AG09319 (cell line): ENCODE data around the gene CCBE1.

ENCODE experiments used
- DNase-seq: peaks from one replicate; pipeline ENCODE4 v3.0.0-alpha.2; 2010; ENCODE audit warnings: low read depth; ENCODE audit errors: extremely low read depth
- CTCF ChIP-seq: IDR thresholded peaks from 2 replicates; pipeline ENCODE4 v1.5.1; 2011; ENCODE audit warnings: low read depth, mild to moderate bottlenecking, inconsistent platforms, low read length, moderate library complexity

The CCBE1 gene

GRCh38 chr18:59736061-59736460 is 38.8 kb upstream of the CCBE1 start:
- no peak for DNase-seq
- TF ChIP-seq CTCF, result no peak

DNA sequence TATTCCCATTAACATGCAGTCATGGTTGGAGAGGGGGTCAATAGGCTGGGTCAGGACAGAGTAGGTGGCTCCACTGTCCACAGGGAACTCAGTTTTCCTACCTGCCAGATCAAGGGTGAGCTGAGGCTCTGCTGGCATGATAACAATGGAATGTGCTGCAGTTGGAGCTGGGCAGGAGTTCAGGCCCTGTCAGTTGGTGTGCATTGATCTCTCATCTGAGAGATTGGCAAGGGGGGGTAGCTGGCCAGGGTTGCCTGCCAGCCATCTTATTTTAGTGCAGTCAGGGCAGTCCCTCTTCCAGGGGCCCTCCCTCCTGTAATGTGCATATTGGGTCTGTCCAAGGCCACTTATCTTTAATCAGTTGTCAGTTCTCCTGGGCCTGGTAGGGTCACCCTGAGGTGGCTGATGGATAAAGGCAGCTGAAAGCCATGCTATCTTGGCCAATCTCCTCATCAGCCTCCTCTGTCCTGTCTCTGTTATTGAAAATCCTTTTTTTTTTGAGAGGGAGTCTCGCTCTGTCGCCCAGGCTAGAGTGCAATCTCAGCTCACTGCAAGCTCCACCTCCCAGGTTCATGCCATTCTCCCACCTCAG is 38.1 kb upstream of the CCBE1 start:
- no peak for DNase-seq
- no peak for TF ChIP-seq CTCF

DNA sequence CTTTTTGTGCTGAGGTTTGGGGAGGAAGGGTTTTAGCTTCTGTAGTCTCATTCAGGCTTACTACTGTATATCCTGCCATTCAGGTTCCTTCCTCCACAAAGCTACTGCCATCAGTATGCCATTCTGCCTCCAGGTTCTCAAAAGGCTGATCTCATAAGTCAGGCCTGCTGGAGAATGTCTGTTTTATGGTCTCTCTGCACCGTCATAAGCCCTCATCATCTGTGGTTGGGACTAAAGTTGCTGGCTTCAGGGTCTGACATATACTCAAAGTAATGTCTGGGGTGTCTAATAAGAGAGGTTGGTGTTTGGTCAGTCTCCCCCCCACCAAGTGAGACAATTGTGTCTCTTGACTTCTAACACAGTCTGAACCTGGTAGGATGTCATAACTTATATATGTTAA is 36.2 kb upstream of the CCBE1 start:
- no peak for DNase-seq
- TF ChIP-seq CTCF, result no peak

DNA sequence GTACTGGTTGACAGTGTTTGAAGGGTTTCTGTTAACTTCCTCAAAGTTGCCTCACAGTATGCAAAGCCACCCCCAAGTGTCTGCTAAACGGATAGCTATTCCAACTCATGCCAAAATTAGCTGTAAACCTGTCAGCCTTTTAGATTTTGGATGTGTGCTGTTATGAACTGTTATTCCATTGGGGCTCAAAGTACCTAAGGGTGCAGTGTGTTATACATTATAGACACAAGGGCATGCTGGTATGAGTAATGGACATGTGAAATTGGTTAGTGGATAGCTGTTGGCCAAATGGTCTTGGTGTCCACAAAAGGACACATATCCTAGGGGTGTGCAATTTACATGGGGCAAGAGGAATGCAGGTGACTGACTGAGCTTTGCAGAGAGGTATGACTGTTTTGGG is 33.7 kb upstream of the CCBE1 start:
- DNase-seq, result no peak
- TF ChIP-seq CTCF, result no peak

DNA sequence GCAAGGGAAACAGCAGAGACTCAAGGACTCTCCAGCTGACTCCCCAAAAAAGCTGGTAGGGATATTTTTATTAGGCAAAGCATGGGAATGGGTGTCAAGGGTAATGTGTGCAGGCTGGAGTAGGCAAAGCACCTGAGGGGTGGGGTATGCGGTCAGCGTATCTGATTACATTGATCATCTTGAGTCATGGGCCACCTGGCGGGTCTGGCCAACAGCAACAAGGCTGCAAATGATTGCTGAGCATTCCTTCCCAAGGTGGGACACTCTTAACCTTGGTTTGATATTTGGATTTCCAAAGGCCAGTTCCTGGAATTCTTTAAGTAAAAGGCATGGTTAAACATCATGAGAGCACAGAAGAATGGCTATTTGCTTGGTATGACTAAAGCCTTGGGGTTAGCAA is 32.6 kb upstream of the CCBE1 start:
- DNase-seq, result no peak
- no peak for TF ChIP-seq CTCF

DNA sequence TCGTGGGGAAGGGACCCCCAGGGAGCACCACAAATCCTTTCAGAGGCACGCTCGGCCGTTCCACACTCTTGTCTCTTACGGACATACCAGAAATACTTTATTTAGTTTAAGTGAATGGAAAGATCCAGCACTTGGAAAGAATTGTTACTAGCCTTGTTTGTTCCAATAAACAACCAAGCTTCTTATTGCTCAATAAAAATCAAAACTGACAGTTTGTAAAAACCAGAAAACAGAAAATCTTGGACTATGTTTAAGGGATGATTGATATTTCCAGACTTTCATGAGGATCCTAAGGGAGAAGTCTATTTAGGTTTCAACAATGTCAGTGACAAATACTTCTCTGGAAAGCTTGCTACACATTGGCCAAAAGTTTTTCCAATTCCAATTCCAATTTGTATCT is 31.6 kb upstream of the CCBE1 start:
- no peak for DNase-seq
- no peak for TF ChIP-seq CTCF

GRCh38 chr18:59725142-59725541 is 27.9 kb upstream of the CCBE1 start:
- TF ChIP-seq CTCF, result no peak
- no peak for DNase-seq
